Brain pericyte (primary cell): ENCODE results near the gene SERF2.
"Not testable (repeated sequence)": the region's sequence is repeated elsewhere in the genome, so short reads cannot be mapped to it uniquely, and the experiment has no call there.

ENCODE experiments used
- DNase-seq: peaks from one replicate; pipeline ENCODE4 v3.0.0-alpha.2; 2012; ENCODE audit warnings: low read depth, low spot score

SERF2 gene

DNA sequence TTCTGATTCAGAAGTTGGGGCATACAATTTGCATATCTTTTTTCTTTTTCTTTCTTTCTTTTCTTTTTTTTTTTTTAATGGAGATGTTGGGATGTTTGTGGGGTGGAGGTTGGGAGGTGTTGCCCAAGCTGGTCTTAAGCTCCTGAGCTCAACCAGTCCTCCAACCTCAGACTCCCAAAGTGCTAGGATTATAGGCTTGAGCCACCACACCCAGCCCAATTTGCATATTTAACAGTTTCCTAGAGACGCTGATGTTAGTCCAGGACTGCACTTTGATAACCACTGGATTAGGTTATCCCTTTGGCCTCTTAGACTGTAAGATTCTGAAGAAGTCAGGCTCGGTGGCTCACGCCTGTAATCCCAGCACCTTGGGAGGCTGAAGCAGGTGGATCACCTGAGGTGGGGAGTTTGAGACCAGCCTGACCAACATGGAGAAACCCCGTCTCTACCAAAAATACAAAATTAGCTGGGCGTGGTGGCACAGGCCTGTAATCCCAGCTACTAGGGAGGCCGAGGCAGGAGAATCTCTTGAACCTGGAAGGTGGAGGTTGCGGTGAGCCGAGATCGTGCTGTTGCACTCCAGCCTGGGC is 37.9 kb downstream of the SERF2 start:
- not testable (repeated sequence) for DNase-seq

DNA sequence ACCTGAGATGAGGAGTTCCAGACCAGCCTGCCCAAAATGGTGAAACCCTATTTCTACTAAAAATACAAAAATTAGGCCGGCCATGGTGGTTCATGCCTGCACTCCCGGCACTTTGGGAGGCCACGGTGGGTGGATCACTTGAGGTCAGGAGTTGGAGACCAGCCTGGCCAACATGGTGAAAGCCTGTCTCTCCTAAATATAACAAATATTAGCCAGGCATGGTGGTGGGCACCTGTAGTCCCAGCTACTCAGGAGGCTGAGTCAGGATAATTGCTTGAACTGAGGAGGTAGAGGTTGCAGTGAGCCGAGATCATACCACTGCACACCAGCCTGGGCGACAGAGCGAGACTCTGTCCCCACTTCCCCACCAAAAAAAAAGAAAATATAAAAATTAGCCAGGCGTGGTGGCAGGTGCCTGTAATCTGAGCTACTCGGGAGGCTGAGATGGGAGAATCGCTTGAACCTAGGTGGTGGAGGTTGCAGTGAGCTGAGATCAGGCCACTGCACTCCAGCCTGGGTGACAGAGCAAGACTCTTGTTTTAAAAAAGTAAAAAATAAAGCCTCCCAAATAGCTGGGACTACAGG is 38.7 kb downstream of the SERF2 start:
- not testable (repeated sequence) for DNase-seq

DNA sequence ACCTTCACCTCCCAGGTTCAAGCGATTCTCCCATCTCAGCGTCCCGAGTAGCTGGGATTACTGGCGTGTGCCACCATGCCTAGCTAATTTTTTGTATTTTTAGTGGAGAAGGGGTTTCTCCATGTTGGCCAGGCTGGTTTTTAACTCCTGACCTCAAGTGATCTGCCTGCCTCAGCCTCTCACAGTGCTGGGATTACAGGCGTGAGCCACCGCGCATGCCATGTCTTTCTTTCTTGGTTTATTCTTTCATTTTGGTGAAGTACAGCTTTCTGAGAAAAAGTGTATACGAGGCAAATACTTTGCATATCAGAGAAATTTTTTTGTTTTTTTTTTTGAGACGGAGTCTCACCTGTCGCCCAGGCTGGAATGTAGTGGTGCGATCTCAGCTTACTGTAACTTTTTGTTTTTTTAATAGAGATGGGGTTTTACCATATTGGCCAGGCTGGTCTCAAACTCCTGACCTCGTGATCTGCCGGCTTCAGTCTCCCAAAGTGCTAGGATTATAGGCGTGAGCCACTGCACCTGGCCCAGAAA is 39.5 kb downstream of the SERF2 start:
- DNase-seq, result not testable (repeated sequence)

DNA sequence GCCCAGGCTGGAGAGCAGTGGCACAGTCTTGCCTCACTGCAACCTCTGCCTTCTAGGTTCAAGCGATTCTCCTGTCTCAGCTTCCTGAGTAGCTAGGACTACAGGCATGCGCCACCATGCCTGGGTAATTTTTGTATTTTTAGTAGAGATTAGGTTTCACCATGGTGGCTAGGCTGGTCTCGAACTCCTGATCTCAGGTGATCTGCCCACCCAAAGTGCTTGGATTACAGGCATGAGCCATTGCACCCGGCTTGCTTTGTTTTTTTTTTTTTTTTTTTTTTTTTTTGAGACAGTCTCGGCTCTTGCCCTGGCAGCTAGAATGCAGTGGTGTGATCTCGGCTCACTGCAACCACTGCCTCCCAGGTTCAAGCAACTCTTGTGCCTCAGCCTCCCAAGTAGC is 40.4 kb downstream of the SERF2 start:
- not testable (repeated sequence) for DNase-seq

DNA sequence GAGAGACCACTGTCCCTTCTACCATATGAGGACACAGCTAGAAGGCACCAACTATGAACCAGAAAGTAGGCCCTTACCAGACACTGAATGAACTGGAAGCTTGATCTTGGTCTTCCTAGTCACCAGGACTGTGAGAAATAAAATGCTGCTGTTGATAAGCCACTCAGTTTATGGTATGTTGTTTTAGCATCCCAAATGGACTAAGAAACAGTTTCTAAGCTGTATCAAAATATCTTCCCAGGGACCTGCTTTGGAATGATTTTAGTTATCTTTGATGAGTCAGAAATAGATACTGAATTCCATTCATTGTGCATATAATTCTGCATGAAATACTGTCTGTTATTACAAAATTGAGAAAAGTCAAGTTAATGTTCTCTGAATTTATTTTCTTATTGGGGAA is 53.3 kb downstream of the SERF2 start:
- DNase-seq, result no peak
